Fibroblast of peridontal ligament (primary cell): ENCODE measurements around the gene BAD.

ENCODE experiments used
- DNase-seq: peaks from one replicate; pipeline ENCODE4 v3.0.0-alpha.2; 2010; ENCODE audit errors: extremely low read depth

Gene BAD

GRCh38 chr11:64244107-64244506, 40.4 kb downstream of the BAD start:
- no peak for DNase-seq

- no peak for DNase-seq
These were observed 41.1 kb downstream of the BAD start for GRCh38 chr11:64243236-64243854.

DNA sequence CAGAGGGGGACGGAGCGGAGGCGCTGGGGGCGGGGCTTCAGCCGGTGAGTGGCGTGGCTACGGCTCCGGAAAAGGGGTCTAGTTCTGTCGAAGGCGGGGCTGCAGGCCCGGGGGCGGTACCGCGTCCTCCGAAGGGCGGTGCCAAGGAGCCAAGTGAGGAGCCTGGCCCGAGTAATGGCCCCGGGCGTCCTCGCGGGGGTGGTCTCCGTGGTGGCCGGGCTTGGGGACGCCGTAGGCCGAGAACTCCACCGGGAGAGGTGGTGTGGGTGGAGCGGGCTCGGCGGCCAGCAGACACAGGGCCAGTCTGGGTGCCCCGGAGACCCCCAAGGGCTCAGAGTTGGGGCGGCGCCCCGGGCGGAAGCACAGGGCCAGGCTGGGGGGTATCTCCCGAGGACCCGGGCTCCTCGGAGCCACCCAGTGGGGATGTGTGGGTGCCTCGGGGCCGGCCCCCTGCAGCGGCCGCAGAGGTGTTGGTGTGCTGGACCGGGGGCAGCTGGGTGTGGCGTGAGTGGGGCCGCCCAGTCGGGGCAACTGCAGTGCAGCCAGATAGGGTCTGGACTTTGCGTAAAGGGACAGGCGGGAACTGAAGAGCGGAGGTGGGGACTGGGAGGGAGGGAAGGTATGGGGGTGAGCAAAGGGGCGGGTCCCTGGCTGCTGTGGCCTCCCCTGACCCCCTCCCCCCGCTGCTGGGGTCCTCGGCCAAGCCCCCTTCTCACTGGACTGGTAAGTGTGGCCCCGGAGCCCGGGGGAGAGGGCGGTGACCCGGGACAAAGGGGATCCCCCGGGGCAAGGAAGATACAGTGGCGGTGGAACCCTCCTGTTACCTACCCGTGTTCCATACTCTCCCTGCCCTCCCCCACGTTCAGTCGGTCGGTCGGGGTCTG, 42.7 kb downstream of the BAD start:
- no peak for DNase-seq

GRCh38 chr11:64241241-64241490, 43.3 kb downstream of the BAD start:
- peak; percentile 98 for DNase-seq

- DNase-seq: peak; percentile 94
These were observed 43.8 kb downstream of the BAD start, which contains the start of gene FKBP2 for GRCh38 chr11:64240435-64241240. Gene FKBP2 (plus strand): TSS chr11:64241095. CDS start chr11:64242388, 1,293 bp downstream.

GRCh38 chr11:64239662-64240434, 44.6 kb downstream of the BAD start:
- DNase-seq: no peak

- no peak for DNase-seq
These were observed 45.5 kb downstream of the BAD start for GRCh38 chr11:64238999-64239398.

DNA sequence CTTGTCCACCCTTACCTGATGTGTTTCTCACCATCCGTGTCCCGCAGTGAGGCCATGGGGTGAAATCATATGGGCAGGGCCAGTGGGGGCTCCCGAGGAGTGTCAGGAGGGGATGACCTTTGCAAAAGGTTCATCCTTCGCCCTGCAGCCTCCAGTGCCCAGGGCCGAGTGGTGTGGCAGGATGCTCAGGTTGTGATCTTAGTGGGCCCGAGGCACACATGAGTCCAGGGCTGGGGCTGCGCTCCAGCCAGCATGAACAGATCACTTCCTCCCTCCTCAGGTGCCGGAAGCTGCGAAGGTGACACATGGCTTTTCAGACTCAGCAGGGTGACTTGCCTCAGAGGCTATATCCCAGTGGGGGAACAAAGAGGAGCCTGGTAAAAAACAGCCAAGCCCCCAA, 46.4 kb downstream of the BAD start:
- DNase-seq: no peak

GRCh38 chr11:64237484-64237951, 46.9 kb downstream of the BAD start:
- no peak for DNase-seq

DNA sequence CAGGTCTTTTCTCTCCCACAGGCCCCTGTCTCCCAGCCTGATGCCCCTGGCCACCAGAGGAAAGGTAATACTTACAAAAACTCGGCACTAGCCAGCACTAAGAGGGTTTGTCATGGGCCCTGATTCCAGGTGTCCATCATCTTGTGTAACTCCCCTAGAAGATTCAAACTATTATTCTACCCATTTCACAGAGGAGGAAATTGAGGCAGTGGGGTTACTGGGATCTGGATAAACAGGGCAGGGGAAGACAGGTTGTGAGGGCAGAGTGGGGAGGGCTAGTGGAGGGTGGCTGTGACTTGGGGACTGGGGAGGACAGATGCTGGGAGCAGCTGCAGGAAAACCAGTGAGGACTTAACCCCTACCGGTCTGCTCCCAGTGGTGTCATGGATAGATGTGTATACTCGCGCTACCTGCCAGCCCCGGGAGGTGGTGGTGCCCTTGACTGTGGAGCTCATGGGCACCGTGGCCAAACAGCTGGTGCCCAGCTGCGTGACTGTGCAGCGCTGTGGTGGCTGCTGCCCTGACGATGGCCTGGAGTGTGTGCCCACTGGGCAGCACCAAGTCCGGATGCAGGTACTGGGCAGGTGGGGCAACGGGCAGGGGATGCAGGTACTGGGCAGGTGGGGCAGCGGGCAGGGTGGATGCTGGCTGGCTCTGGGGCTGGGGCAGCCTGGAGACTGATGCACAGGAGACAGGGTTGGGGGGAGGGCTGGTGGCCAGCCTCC, 48.9 kb downstream of the BAD start:
- DNase-seq: no peak

- no peak for DNase-seq
These were observed 49.7 kb downstream of the BAD start for GRCh38 chr11:64234647-64235379.

- DNase-seq: no peak
These were observed 50.4 kb downstream of the BAD start, which contains the start of gene VEGFB for GRCh38 chr11:64233913-64234586. Gene VEGFB (plus strand): TSS chr11:64234584. CDS start chr11:64234834, 250 bp downstream.

GRCh38 chr11:64232967-64233315, 51.5 kb downstream of the BAD start:
- DNase-seq: no peak

DNA sequence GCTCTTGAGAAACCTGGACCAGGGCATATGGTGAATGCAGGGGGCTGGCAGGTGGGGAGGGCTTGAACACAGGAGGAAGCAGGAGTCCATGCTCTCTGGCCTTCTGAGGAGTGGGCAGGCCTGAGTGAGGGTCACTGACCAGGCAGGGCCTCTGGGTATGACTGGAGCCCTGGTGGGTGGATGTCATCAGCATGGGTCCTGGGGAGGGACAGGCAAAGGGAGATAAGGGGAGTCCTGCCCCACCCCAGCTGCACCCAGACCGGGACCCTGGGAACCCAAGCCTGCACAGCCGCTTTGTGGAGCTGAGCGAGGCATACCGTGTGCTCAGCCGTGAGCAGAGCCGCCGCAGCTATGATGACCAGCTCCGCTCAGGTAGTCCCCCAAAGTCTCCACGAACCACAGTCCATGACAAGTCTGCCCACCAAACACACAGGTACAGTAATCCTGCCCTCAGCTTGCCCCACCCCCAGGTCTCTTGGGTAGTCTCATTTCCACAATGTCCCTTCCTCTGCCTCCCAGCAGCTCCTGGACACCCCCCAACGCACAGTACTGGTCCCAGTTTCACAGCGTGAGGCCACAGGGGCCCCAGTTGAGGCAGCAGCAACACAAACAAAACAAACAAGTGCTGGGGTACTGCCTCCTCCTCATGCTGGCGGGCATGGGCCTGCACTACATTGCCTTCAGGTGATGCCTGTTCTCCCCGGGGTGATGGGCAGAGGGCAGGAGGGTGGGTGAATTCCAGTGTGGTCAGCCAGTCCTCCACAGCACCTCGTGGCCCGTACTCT, 52.1 kb downstream of the BAD start:
- DNase-seq: no peak

GRCh38 chr11:64231546-64231945, 52.9 kb downstream of the BAD start:
- DNase-seq: no peak

- no peak for DNase-seq
These were observed 53.5 kb downstream of the BAD start for GRCh38 chr11:64230985-64231365.

DNA sequence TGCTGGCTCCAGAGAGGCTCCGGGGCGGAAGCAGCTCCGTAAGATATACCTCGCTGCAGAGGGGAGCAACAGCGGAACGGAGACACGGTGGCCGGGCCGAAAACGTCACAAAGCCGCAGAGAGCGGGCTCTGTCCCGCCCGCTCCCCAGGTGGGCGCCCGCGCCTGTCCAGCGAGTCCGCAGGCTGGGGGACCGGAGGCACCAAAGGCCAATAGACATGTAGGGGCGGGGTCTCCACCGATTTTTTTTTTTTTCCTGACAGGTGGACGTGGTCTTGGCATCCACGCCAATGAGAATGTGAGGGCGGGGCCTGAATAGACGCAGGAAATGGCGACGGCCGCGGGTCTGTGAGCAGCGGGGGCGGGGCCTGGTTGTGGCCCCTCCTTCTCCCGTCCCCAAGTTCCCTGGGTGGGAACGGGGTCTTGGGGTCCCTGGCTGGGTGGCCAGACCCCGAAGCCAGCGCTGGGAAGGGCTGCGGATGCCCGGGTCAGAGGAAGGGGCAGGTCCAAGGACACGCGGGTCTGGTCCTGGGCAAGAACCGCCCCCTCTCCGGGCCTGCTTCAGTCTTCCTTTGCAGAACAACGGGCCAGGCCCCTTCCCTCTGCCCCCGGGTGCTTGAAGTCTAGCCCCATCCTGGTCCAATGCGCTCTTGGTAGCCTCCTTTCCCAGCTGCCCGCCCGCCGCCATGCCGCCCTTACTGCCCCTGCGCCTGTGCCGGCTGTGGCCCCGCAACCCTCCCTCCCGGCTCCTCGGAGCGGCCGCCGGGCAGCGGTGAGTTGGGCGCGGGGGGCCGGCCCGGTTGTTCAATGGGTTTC, 54.1 kb downstream of the BAD start, which contains the start of gene DNAJC4:
TSS of gene DNAJC4 (plus strand) at position 378 of the 814 bp plus-strand sequence. CDS start at position 685, 307 bp downstream.
- peak; percentile 71 for DNase-seq

DNA sequence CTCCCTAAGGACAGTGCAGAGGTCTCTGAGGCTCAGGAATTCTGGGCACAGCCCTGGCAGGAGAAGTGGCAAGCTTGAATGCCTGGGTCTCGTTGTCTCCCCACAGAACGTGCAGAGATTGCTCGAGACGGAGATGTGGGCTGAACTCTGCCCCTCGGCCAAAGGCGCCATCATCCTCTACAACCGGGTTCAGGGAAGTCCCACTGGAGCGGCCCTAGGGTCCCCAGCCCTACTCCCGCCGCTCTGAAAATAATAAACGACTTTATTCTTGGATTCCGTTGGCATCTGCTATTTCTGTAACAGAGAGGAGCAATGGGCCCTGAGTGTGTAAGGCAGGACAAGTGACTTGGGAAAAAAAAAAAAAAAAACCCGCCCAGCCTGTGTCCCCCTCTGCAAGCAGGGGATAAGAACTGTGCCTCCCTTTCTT, 54.7 kb downstream of the BAD start:
- no peak for DNase-seq
